Dermis blood vessel endothelial cell (primary cell): ENCODE results near the gene CMPK1. TPM values are rescaled to one million over a fixed set of nuclear protein-coding genes. Genes with fewer than 3 reads are reported as not detected.
A peak's percentile ranks its signal among the peaks of the same experiment; 100 is the strongest.
"Not testable (repeated sequence)": the region's sequence is repeated elsewhere in the genome, so short reads cannot be mapped to it uniquely, and the experiment has no call there.

Experiments used
- DNase-seq: peaks from one replicate; pipeline ENCODE4 v3.0.0; 2010
- total RNA-seq: library from RNA; depleted of rRNA; stranded (reverse); fragments of >200 nt; gene quantifications from 2 replicates; pipeline ENCODE4 v1.2.3, GENCODE V29; 2014

CMPK1 gene
- total RNA-seq, 1 donor from 2014 or later = 112 TPM

- no peak for DNase-seq
Measured at GRCh38 chr1:47338249-47339077, 4.9 kb downstream of the CMPK1 start.

GRCh38 chr1:47340227-47340626, 6.6 kb downstream of the CMPK1 start:
- no peak for DNase-seq

GRCh38 chr1:47346979-47347378, 13.4 kb downstream of the CMPK1 start:
- not testable (repeated sequence) for DNase-seq

GRCh38 chr1:47347735-47348134, 14.1 kb downstream of the CMPK1 start:
- DNase-seq = no peak

GRCh38 chr1:47348246-47348645, 14.7 kb downstream of the CMPK1 start:
- no peak for DNase-seq

- peak; percentile 14 for DNase-seq
Measured at GRCh38 chr1:47351305-47351704, 17.7 kb downstream of the CMPK1 start.

- no peak for DNase-seq
Measured at GRCh38 chr1:47361380-47361779, 27.8 kb downstream of the CMPK1 start.

- no peak for DNase-seq
Measured at GRCh38 chr1:47362828-47363227, 29.2 kb downstream of the CMPK1 start.

- DNase-seq = no peak
Measured at GRCh38 chr1:47367651-47368050, 34.1 kb downstream of the CMPK1 start.

- no peak for DNase-seq
Measured at GRCh38 chr1:47371016-47371517, 37.5 kb downstream of the CMPK1 start.

- DNase-seq = no peak
Measured at GRCh38 chr1:47374501-47374900, 40.9 kb downstream of the CMPK1 start.

GRCh38 chr1:47378147-47378546, 44.6 kb downstream of the CMPK1 start:
- no peak for DNase-seq

- DNase-seq = no peak
Measured at GRCh38 chr1:47380699-47381098, 47.1 kb downstream of the CMPK1 start.

GRCh38 chr1:47382399-47382983, 48.9 kb downstream of the CMPK1 start:
- DNase-seq = no peak

GRCh38 chr1:47384083-47384482, 50.5 kb downstream of the CMPK1 start:
- DNase-seq = no peak

- no peak for DNase-seq
Measured at GRCh38 chr1:47385020-47385419, 51.4 kb downstream of the CMPK1 start.

- DNase-seq = no peak
Measured at GRCh38 chr1:47386268-47386667, 52.7 kb downstream of the CMPK1 start.

GRCh38 chr1:47388030-47388890, 54.7 kb downstream of the CMPK1 start:
- DNase-seq = no peak

GRCh38 chr1:47388891-47389238, 55.3 kb downstream of the CMPK1 start:
- peak; percentile 80 for DNase-seq

- no peak for DNase-seq
Measured at GRCh38 chr1:47389731-47390130, 56.1 kb downstream of the CMPK1 start.

- DNase-seq = no peak
Measured at GRCh38 chr1:47390843-47391242, 57.3 kb downstream of the CMPK1 start.

GRCh38 chr1:47393141-47393540, 59.6 kb downstream of the CMPK1 start:
- DNase-seq = no peak

- no peak for DNase-seq
Measured at GRCh38 chr1:47395433-47395832, 61.8 kb downstream of the CMPK1 start.
